Mesenchymal stem cell (in vitro differentiated cells and primary cell): ENCODE measurements around the gene CAST.

ENCODE experiments used
- DNase-seq: peaks from one replicate; pipeline ENCODE4 v3.0.0-alpha.2; 2013
- H2AFZ ChIP-seq: one replicate; pipeline ENCODE4 v1.6.1; 2013; ENCODE audit warnings: low read depth, mild to moderate bottlenecking, control low read depth, inconsistent platforms, low read length, moderate library complexity
- H2AK5ac ChIP-seq: 2 replicates; pipeline ENCODE4 v1.6.1; 2013; ENCODE audit warnings: low read length, moderate library complexity, mild to moderate bottlenecking, inconsistent platforms; ENCODE audit not compliant: severe bottlenecking
- H2BK120ac ChIP-seq: one replicate; pipeline ENCODE4 v1.6.1; 2013; ENCODE audit warnings: low read depth, mild to moderate bottlenecking, inconsistent platforms, low read length, moderate library complexity
- H2BK12ac ChIP-seq, 2 experiments: one replicate each; pipeline ENCODE4 v1.6.1; 2013; ENCODE audit warnings: inconsistent platforms in 2 of 2, low read length in 2 of 2, mild to moderate bottlenecking in 2 of 2, moderate library complexity in 2 of 2, control low read depth in 1 of 2
- H2BK15ac ChIP-seq: one replicate; pipeline ENCODE4 v1.6.1; 2013; ENCODE audit warnings: mild to moderate bottlenecking, low read depth, inconsistent platforms; ENCODE audit not compliant: poor library complexity, severe bottlenecking
- H2BK5ac ChIP-seq: 2 replicates; pipeline ENCODE4 v1.6.1; 2013; ENCODE audit warnings: low read depth, mild to moderate bottlenecking, low read length, control low read depth, inconsistent platforms; ENCODE audit not compliant: poor library complexity, severe bottlenecking
- H3K14ac ChIP-seq, 2 experiments: one replicate each; pipeline ENCODE4 v1.6.1; 2013; ENCODE audit warnings: inconsistent platforms in 2 of 2, low read length in 2 of 2, control low read depth in 1 of 2, mild to moderate bottlenecking in 1 of 2, moderate library complexity in 1 of 2
- H3K18ac ChIP-seq, 2 experiments: one replicate each; pipeline ENCODE4 v1.6.1; 2013; ENCODE audit warnings: inconsistent platforms in 2 of 2, low read length in 2 of 2, control low read depth in 1 of 2, low read depth in 1 of 2, mild to moderate bottlenecking in 1 of 2
- H3K23ac ChIP-seq, 2 experiments: one replicate each; pipeline ENCODE4 v1.6.1; 2013; ENCODE audit warnings: inconsistent platforms in 2 of 2, low read length in 2 of 2, mild to moderate bottlenecking in 2 of 2, moderate library complexity in 2 of 2, control low read depth in 1 of 2
- H3K27ac ChIP-seq: 2 replicates; pipeline ENCODE4 v1.5.1; 2013; ENCODE audit warnings: mild to moderate bottlenecking, moderate library complexity, low read length, control low read depth, inconsistent platforms; ENCODE audit not compliant: poor library complexity, severe bottlenecking
- H3K27me3 ChIP-seq, 2 experiments: 2 replicates each; pipeline versions ENCODE4 v1.6.1 to v1.7.0; 2013; ENCODE audit warnings: low read length in 2 of 2, mild to moderate bottlenecking in 2 of 2, moderate library complexity in 2 of 2, control low read depth in 1 of 2, inconsistent platforms in 1 of 2; ENCODE audit not compliant: control insufficient read depth in 1 of 2, insufficient read depth in 1 of 2
- H3K36me3 ChIP-seq, 2 experiments: 2 replicates each; pipeline versions ENCODE4 v1.6.1 to v1.7.0; 2013; ENCODE audit warnings: low read length in 2 of 2, control low read depth in 1 of 2, inconsistent platforms in 1 of 2, low read depth in 1 of 2, mild to moderate bottlenecking in 1 of 2; ENCODE audit not compliant: insufficient read depth in 2 of 2, control insufficient read depth in 1 of 2
- H3K4ac ChIP-seq, 2 experiments: one replicate each; pipeline ENCODE4 v1.6.1; 2013; ENCODE audit warnings: inconsistent platforms in 2 of 2, low read length in 2 of 2, mild to moderate bottlenecking in 2 of 2, moderate library complexity in 2 of 2, control low read depth in 1 of 2, low read depth in 1 of 2
- H3K4me1 ChIP-seq: 2 replicates; pipeline ENCODE4 v1.6.1; 2013; ENCODE audit warnings: low read depth, low read length, control low read depth; ENCODE audit not compliant: control insufficient read depth, insufficient read depth
- H3K4me2 ChIP-seq: 2 replicates; pipeline ENCODE4 v1.6.1; 2013; ENCODE audit warnings: low read length, mild to moderate bottlenecking, inconsistent platforms; ENCODE audit not compliant: poor library complexity, severe bottlenecking
- H3K4me3 ChIP-seq, 2 experiments: 2 replicates each; pipeline versions ENCODE4 v1.5.1 to v1.7.0; 2013; ENCODE audit warnings: low read length in 2 of 2, mild to moderate bottlenecking in 2 of 2, control low read depth in 1 of 2, low read depth in 1 of 2; ENCODE audit not compliant: insufficient read depth in 1 of 2
- H3K79me1 ChIP-seq: replicated peaks from 2 replicates; pipeline ENCODE4 v1.6.1; 2013; ENCODE audit warnings: mild to moderate bottlenecking, control low read depth, low read length, inconsistent platforms; ENCODE audit not compliant: poor library complexity, severe bottlenecking
- H3K9ac ChIP-seq: 2 replicates; pipeline ENCODE4 v1.7.0; 2013; ENCODE audit warnings: mild to moderate bottlenecking, low read length, moderate library complexity
- H3K9me3 ChIP-seq: 2 replicates; pipeline ENCODE4 v1.7.0; 2013; ENCODE audit warnings: mild to moderate bottlenecking, low read length; ENCODE audit not compliant: control insufficient read depth
- H4K8ac ChIP-seq: one replicate; pipeline ENCODE4 v1.6.1; 2013; ENCODE audit warnings: inconsistent platforms, mild to moderate bottlenecking, low read length, moderate library complexity
- H4K91ac ChIP-seq: one replicate; pipeline ENCODE4 v1.6.1; 2013; ENCODE audit warnings: mild to moderate bottlenecking, low read length, inconsistent platforms
- WGBS: methylation state at CpG from one replicate; pipeline ENCODE4 v1.1.7; 2013; ENCODE audit warnings: mixed read lengths; 5-methylcytosine and 5-hydroxymethylcytosine counted together

CAST gene

GRCh38 chr5:96702503-96703383 lies 40.6 kb downstream of the CAST start:
- Histone ChIP-seq H2BK12ac (peak overlapping the region; percentile 46 to 90), H3K18ac (peak overlapping the region; percentile 90 to 99), H2BK120ac (no peak overlapping the region), H3K9ac (peak overlapping the region; percentile 93), H3K4ac (peak overlapping the region; percentile 95 to 97), H4K8ac (peak overlapping the region; percentile 100), H3K9me3 (no peaks in the 10 kb centered on the region), H3K23ac (peak overlapping the region in 1 of 2 experiments; percentile 100), H3K14ac (peak overlapping the region; percentile 45 to 95), H2AK5ac (no peak overlapping the region), H3K4me1 (peaks cover 10% of the 10 kb centered on the region), H3K4me3 (peak overlapping the region; percentile 86 to 87), H3K27ac (peak overlapping the region; percentile 94), H3K36me3 (peaks cover 0 to 18% of the 10 kb centered on the region in 2 experiments), H2BK15ac (peak overlapping the region; percentile 63), H2AFZ (peak overlapping the region; percentile 79), H3K4me2 (peak overlapping the region; percentile 97), H4K91ac (peak overlapping the region; percentile 99), H3K27me3 (no peaks in the 10 kb centered on the region), H2BK5ac (peak overlapping the region; percentile 80), H3K79me1 (peaks cover 7% of the 10 kb centered on the region)
- DNase-seq = peak; percentile 97
- WGBS = under 1% methylated on average over 70 of the region's 70 CpGs

- WGBS = 28% methylated on average over 4 of the region's 7 CpGs
- H4K8ac ChIP-seq = peak overlapping the region; percentile 100
- no peaks in the 10 kb centered on the region for H3K27me3 ChIP-seq
- peak overlapping the region; percentile 93 for H3K9ac ChIP-seq
- peak overlapping the region; percentile 79 for H2AFZ ChIP-seq
- peak overlapping the region in 1 of 2 experiments; percentile 95 for H3K14ac ChIP-seq
- H3K27ac ChIP-seq = peak overlapping the region; percentile 94
- H3K4ac ChIP-seq = peak overlapping the region in 1 of 2 experiments; percentile 97
- no peak overlapping the region for H2BK5ac ChIP-seq
- H3K18ac ChIP-seq = peak overlapping the region; percentile 90 to 99
- peak overlapping the region; percentile 81 for H3K4me2 ChIP-seq
- no peak overlapping the region for H2AK5ac ChIP-seq
- peak; percentile 63 for DNase-seq
- no peak overlapping the region for H2BK15ac ChIP-seq
- no peak overlapping the region for H3K23ac ChIP-seq
- peaks cover 10% of the 10 kb centered on the region for H3K4me1 ChIP-seq
- peak overlapping the region; percentile 46 to 90 for H2BK12ac ChIP-seq
- peaks cover 0 to 11% of the 10 kb centered on the region in 2 experiments for H3K36me3 ChIP-seq
- H2BK120ac ChIP-seq = no peak overlapping the region
- peaks cover 8% of the 10 kb centered on the region for H3K79me1 ChIP-seq
- H3K9me3 ChIP-seq = no peaks in the 10 kb centered on the region
- peak overlapping the region; percentile 86 to 87 for H3K4me3 ChIP-seq
- H4K91ac ChIP-seq = peak overlapping the region; percentile 99
Observed at GRCh38 chr5:96703384-96703920, 41.3 kb downstream of the CAST start.

GRCh38 chr5:96703995-96704394 lies 41.8 kb downstream of the CAST start:
- peaks cover 10% of the 10 kb centered on the region for H3K4me1 ChIP-seq
- H2BK12ac ChIP-seq = no peak overlapping the region
- no peak overlapping the region for H2AK5ac ChIP-seq
- peak overlapping the region; percentile 93 for H3K9ac ChIP-seq
- peak overlapping the region; percentile 94 for H3K27ac ChIP-seq
- no peak overlapping the region for H3K23ac ChIP-seq
- no peak overlapping the region for H2AFZ ChIP-seq
- no peak overlapping the region for H2BK120ac ChIP-seq
- H2BK5ac ChIP-seq = no peak overlapping the region
- H3K79me1 ChIP-seq = peaks cover 8% of the 10 kb centered on the region
- H4K91ac ChIP-seq = no peak overlapping the region
- no peak overlapping the region for H4K8ac ChIP-seq
- H3K27me3 ChIP-seq = no peaks in the 10 kb centered on the region
- WGBS = 51% methylated on average over 3 of the region's 4 CpGs
- H3K36me3 ChIP-seq = peaks cover 0 to 9% of the 10 kb centered on the region in 2 experiments
- no peak overlapping the region for H3K18ac ChIP-seq
- H3K14ac ChIP-seq = no peak overlapping the region
- no peak overlapping the region for H3K4ac ChIP-seq
- no peak overlapping the region for H2BK15ac ChIP-seq
- H3K4me2 ChIP-seq = peak overlapping the region; percentile 81
- peak; percentile 55 for DNase-seq
- peak overlapping the region in 1 of 2 experiments; percentile 87 for H3K4me3 ChIP-seq
- no peaks in the 10 kb centered on the region for H3K9me3 ChIP-seq

- H3K9me3 ChIP-seq = no peaks in the 10 kb centered on the region
- peaks cover 3% of the 10 kb centered on the region for H3K4me1 ChIP-seq
- no peak overlapping the region for H3K4me3 ChIP-seq
- no peak overlapping the region for H2BK5ac ChIP-seq
- H4K8ac ChIP-seq = no peak overlapping the region
- H3K36me3 ChIP-seq = no peaks in the 10 kb centered on the region
- no peak for DNase-seq
- H2AFZ ChIP-seq = no peak overlapping the region
- no peak overlapping the region for H3K9ac ChIP-seq
- no peak overlapping the region for H3K14ac ChIP-seq
- no peak overlapping the region for H2BK120ac ChIP-seq
- no peak overlapping the region for H2AK5ac ChIP-seq
- no peak overlapping the region for H4K91ac ChIP-seq
- H3K4ac ChIP-seq = no peak overlapping the region
- WGBS = 91% methylated on average over 5 of the region's 5 CpGs
- no peak overlapping the region for H3K27ac ChIP-seq
- H2BK12ac ChIP-seq = no peak overlapping the region
- no peaks in the 10 kb centered on the region for H3K27me3 ChIP-seq
- no peak overlapping the region for H3K18ac ChIP-seq
- peaks cover 5% of the 10 kb centered on the region for H3K79me1 ChIP-seq
- H3K23ac ChIP-seq = no peak overlapping the region
- no peak overlapping the region for H3K4me2 ChIP-seq
- no peak overlapping the region for H2BK15ac ChIP-seq
Observed at GRCh38 chr5:96706433-96707111, 44.4 kb downstream of the CAST start.
